Loucy (cell line): ENCODE results near the gene SLC4A3.

Experiments used
- H2AFZ ChIP-seq: fragments of 200-600 bp; sonication (generic); 2 replicates; pipeline ENCODE4 v1.6.0; 2016; ENCODE audit warnings: antibody characterized with exemption, mild to moderate bottlenecking, low read length, moderate library complexity
- H3F3A ChIP-seq: fragments of 200-600 bp; 2 replicates; pipeline ENCODE4 v1.6.0; 2016; ENCODE audit warnings: antibody characterized with exemption, low read depth, mild to moderate bottlenecking
- H3K27me3 ChIP-seq: fragments of 200-600 bp; sonication (generic); 2 replicates; pipeline ENCODE4 v1.6.1; 2014; ENCODE audit warnings: low read length, mild to moderate bottlenecking; ENCODE audit not compliant: insufficient read depth, poor library complexity, severe bottlenecking
- H3K36me3 ChIP-seq: fragments of 200-600 bp; sonication (generic); 2 replicates; pipeline ENCODE4 v1.6.1; 2016; ENCODE audit warnings: low read length; ENCODE audit not compliant: insufficient read depth
- H3K4me1 ChIP-seq: fragments of 200-600 bp; sonication (generic); 2 replicates; pipeline ENCODE4 v1.5.1; 2014; ENCODE audit warnings: low read length, mild to moderate bottlenecking; ENCODE audit not compliant: insufficient read depth, poor library complexity, severe bottlenecking
- H3K4me2 ChIP-seq: fragments of 200-600 bp; sonication (generic); 2 replicates; pipeline ENCODE4 v1.6.0; 2014; ENCODE audit warnings: antibody characterized with exemption, low read length, low read depth, mild to moderate bottlenecking; ENCODE audit not compliant: poor library complexity, severe bottlenecking
- H3K4me3 ChIP-seq: fragments of 200-600 bp; sonication (generic); 2 replicates; pipeline ENCODE4 v1.5.1; 2014; ENCODE audit warnings: low read length, mild to moderate bottlenecking, mixed read lengths; ENCODE audit not compliant: poor library complexity, severe bottlenecking
- H3K79me2 ChIP-seq: fragments of 200-600 bp; sonication (generic); 2 replicates; pipeline ENCODE4 v1.6.1; 2014; ENCODE audit warnings: low read length; ENCODE audit not compliant: insufficient read depth
- H3K9ac ChIP-seq: fragments of 200-600 bp; sonication (generic); 2 replicates; pipeline ENCODE4 v1.6.0; 2014; ENCODE audit warnings: mild to moderate bottlenecking, low read depth, low read length, moderate library complexity; ENCODE audit not compliant: poor library complexity, severe bottlenecking
- H3K9me2 ChIP-seq: fragments of 200-600 bp; sonication (generic); replicated peaks from 2 replicates; pipeline ENCODE4 v1.6.1; 2016; ENCODE audit warnings: low read depth, low read length, mixed read lengths
- H3K9me3 ChIP-seq: fragments of 200-600 bp; sonication (generic); 2 replicates; pipeline ENCODE4 v1.6.1; 2014; ENCODE audit warnings: mild to moderate bottlenecking, antibody characterized with exemption, low read length, low read depth; ENCODE audit not compliant: insufficient read depth
- H4K20me1 ChIP-seq: fragments of 200-600 bp; sonication (generic); 2 replicates; pipeline ENCODE4 v1.6.0; 2014; ENCODE audit warnings: antibody characterized with exemption, low read length, mild to moderate bottlenecking; ENCODE audit not compliant: insufficient read depth, poor library complexity, severe bottlenecking
- CTCF ChIP-seq: fragments of 200-600 bp; sonication (generic); conservative IDR thresholded peaks from 2 replicates; pipeline ENCODE4 v1.5.1; 2014; ENCODE audit warnings: mild to moderate bottlenecking, antibody characterized with exemption, low read length
- EZH2phosphoT487 ChIP-seq: fragments of 200-600 bp; IDR thresholded peaks from 2 replicates; pipeline ENCODE4 v1.6.1; 2018; ENCODE audit warnings: antibody characterized with exemption, mild to moderate bottlenecking, moderate library complexity, borderline replicate concordance

Gene SLC4A3

GRCh38 chr2:219676586-219676985 lies 49.2 kb downstream of the SLC4A3 start:
- Histone ChIP-seq H3K9me2 (no peaks in the 10 kb centered on the region), H3K4me3 (no peak overlapping the region), H3F3A (no peaks in the 10 kb centered on the region), H2AFZ (no peak overlapping the region), H3K4me2 (no peak overlapping the region), H4K20me1 (no peaks in the 10 kb centered on the region), H3K9ac (no peak overlapping the region), H3K36me3 (no peaks in the 10 kb centered on the region), H3K9me3 (no peaks in the 10 kb centered on the region), H3K4me1 (no peaks in the 10 kb centered on the region), H3K79me2 (no peaks in the 10 kb centered on the region), H3K27me3 (no peaks in the 10 kb centered on the region)
- no peak for TF ChIP-seq CTCF
- TF ChIP-seq EZH2phosphoT487, result no peak

GRCh38 chr2:219679041-219679440 lies 51.6 kb downstream of the SLC4A3 start:
- H3K4me2 ChIP-seq, result no peak overlapping the region
- H2AFZ ChIP-seq, result no peak overlapping the region
- H3K36me3 ChIP-seq, result no peaks in the 10 kb centered on the region
- no peaks in the 10 kb centered on the region for H3K9me2 ChIP-seq
- H3K27me3 ChIP-seq, result no peaks in the 10 kb centered on the region
- H3K79me2 ChIP-seq, result no peaks in the 10 kb centered on the region
- TF ChIP-seq EZH2phosphoT487, result no peak
- TF ChIP-seq CTCF, result no peak
- H3K9me3 ChIP-seq, result no peaks in the 10 kb centered on the region
- H3K9ac ChIP-seq, result no peak overlapping the region
- no peaks in the 10 kb centered on the region for H3F3A ChIP-seq
- H4K20me1 ChIP-seq, result no peaks in the 10 kb centered on the region
- H3K4me3 ChIP-seq, result no peak overlapping the region
- no peaks in the 10 kb centered on the region for H3K4me1 ChIP-seq

GRCh38 chr2:219679571-219679970 lies 52.1 kb downstream of the SLC4A3 start:
- H3K9me3 ChIP-seq, result no peaks in the 10 kb centered on the region
- no peaks in the 10 kb centered on the region for H3K9me2 ChIP-seq
- H3F3A ChIP-seq, result no peaks in the 10 kb centered on the region
- no peaks in the 10 kb centered on the region for H3K36me3 ChIP-seq
- no peaks in the 10 kb centered on the region for H3K79me2 ChIP-seq
- no peak for TF ChIP-seq EZH2phosphoT487
- TF ChIP-seq CTCF, result no peak
- no peak overlapping the region for H3K9ac ChIP-seq
- H3K4me2 ChIP-seq, result no peak overlapping the region
- no peak overlapping the region for H2AFZ ChIP-seq
- no peak overlapping the region for H3K4me3 ChIP-seq
- H4K20me1 ChIP-seq, result no peaks in the 10 kb centered on the region
- H3K4me1 ChIP-seq, result no peaks in the 10 kb centered on the region
- no peaks in the 10 kb centered on the region for H3K27me3 ChIP-seq
